PC-9 (cell line): Measurements from ENCODE around the gene ELMO2.

Experiments
- CTCF ChIP-seq: fragments of 200-600 bp; sonication (generic); conservative IDR thresholded peaks from 2 replicates; pipeline ENCODE4 v1.6.1; 2017; ENCODE audit warnings: mixed run types, antibody characterized with exemption, mild to moderate bottlenecking, moderate library complexity
- EZH2 ChIP-seq: fragments of 200-600 bp; sonication (generic); IDR thresholded peaks from 2 replicates; pipeline ENCODE4 v1.8.0; 2017; ENCODE audit warnings: antibody characterized with exemption, low read depth

- TF ChIP-seq CTCF (no peak), EZH2 (no peak)
Observed at GRCh38 chr20:46365487-46366220, 40.8 kb downstream of the ELMO2 start.
